ENCODE results near the gene SUZ12.

The SUZ12 gene

GRCh38 chr17:32007463-32008298, 70.9 kb downstream of the SUZ12 start:
- TF ChIP-seq CTCF (IDR thresholded peaks at IDR 0.05): no peak
- Mint-ChIP-seq H3K36me3 (ENCODE audit: low read depth) (peaks cover 26% of the 10 kb centered on the region), H3K27ac (peak overlapping the region; percentile 71), H3K27me3 (ENCODE audit: low read depth, poor library complexity) (peaks cover 14% of the 10 kb centered on the region), H3K4me3 (peak overlapping the region; percentile 91), H3K4me1 (peaks cover 28% of the 10 kb centered on the region), H3K9me3 (peaks cover 6% of the 10 kb centered on the region)
- DNase-seq: no peak

- peak overlapping the region; percentile 91 for H3K4me3 Mint-ChIP-seq
- H3K4me1 Mint-ChIP-seq: peaks cover 28% of the 10 kb centered on the region
- peaks cover 14% of the 10 kb centered on the region for H3K27me3 Mint-ChIP-seq (ENCODE audit: low read depth, poor library complexity)
- peaks cover 16% of the 10 kb centered on the region for H3K9me3 Mint-ChIP-seq
- no peak overlapping the region for H3K27ac Mint-ChIP-seq
- no peak for TF ChIP-seq CTCF (IDR thresholded peaks at IDR 0.05)
- no peak for DNase-seq
- peaks cover 33% of the 10 kb centered on the region for H3K36me3 Mint-ChIP-seq (ENCODE audit: low read depth)
These were observed 72.4 kb downstream of the SUZ12 start for GRCh38 chr17:32009262-32009542.

- no peak for DNase-seq
- H3K27ac Mint-ChIP-seq: no peak overlapping the region
- TF ChIP-seq CTCF (IDR thresholded peaks at IDR 0.05): no peak
- H3K36me3 Mint-ChIP-seq (ENCODE audit: low read depth): peaks cover 35% of the 10 kb centered on the region
- peak overlapping the region; percentile 91 for H3K4me3 Mint-ChIP-seq
- peaks cover 14% of the 10 kb centered on the region for H3K27me3 Mint-ChIP-seq (ENCODE audit: low read depth, poor library complexity)
- H3K4me1 Mint-ChIP-seq: peaks cover 30% of the 10 kb centered on the region
- peaks cover 16% of the 10 kb centered on the region for H3K9me3 Mint-ChIP-seq
These were observed 73.3 kb downstream of the SUZ12 start for GRCh38 chr17:32010114-32010513.

GRCh38 chr17:32015245-32016013, 78.6 kb downstream of the SUZ12 start:
- Mint-ChIP-seq H3K27ac (peak overlapping the region; percentile 91), H3K36me3 (ENCODE audit: low read depth) (peaks cover 55% of the 10 kb centered on the region), H3K4me1 (peaks cover 52% of the 10 kb centered on the region), H3K27me3 (ENCODE audit: low read depth, poor library complexity) (peaks cover 3% of the 10 kb centered on the region), H3K4me3 (peak overlapping the region; percentile 29), H3K9me3 (peaks cover 16% of the 10 kb centered on the region)
- DNase-seq: peak; percentile 31
- no peak for TF ChIP-seq CTCF (IDR thresholded peaks at IDR 0.05)

GRCh38 chr17:32016231-32016630, 79.4 kb downstream of the SUZ12 start:
- no peak for DNase-seq
- Mint-ChIP-seq H3K4me1 (peaks cover 49% of the 10 kb centered on the region), H3K27me3 (ENCODE audit: low read depth, poor library complexity) (peaks cover 3% of the 10 kb centered on the region), H3K4me3 (peak overlapping the region; percentile 49), H3K36me3 (ENCODE audit: low read depth) (peaks cover 50% of the 10 kb centered on the region), H3K9me3 (peaks cover 16% of the 10 kb centered on the region), H3K27ac (peak overlapping the region; percentile 44)
- no peak for TF ChIP-seq CTCF (IDR thresholded peaks at IDR 0.05)
